Kidney epithelial cell (primary cell): ENCODE data around the gene EIF4EBP2. TPM values are rescaled to one million over a fixed set of nuclear protein-coding genes. Genes with fewer than 3 reads are reported as not detected.

Experiments
- DNase-seq: peaks from one replicate; pipeline ENCODE4 v3.0.0-alpha.2; 2010; ENCODE audit warnings: low read depth
- H3K27me3 ChIP-seq: 2 replicates; pipeline ENCODE4 v1.6.0; 2011; ENCODE audit warnings: low read length; ENCODE audit not compliant: control insufficient read depth, insufficient read depth
- H3K36me3 ChIP-seq: 2 replicates; pipeline ENCODE4 v1.5.1; 2011; ENCODE audit warnings: low read length; ENCODE audit not compliant: control insufficient read depth, insufficient read depth
- H3K4me3 ChIP-seq: 2 replicates; pipeline ENCODE4 v1.5.1; 2011; ENCODE audit warnings: low read depth, mild to moderate bottlenecking, control low read depth, low read length
- total RNA-seq: library from RNA; depleted of rRNA; stranded (reverse); fragments of >200 nt; gene quantifications from 2 replicates; pipeline ENCODE4 v1.2.3, GENCODE V29; 2015
- TF ChIP-seq, protein P1 (sequence below): IDR thresholded peaks from 2 replicates; pipeline ENCODE4 v1.5.1; 2011; ENCODE audit warnings: mild to moderate bottlenecking, moderate library complexity, low read length, control low read depth, inconsistent platforms; ENCODE audit not compliant: insufficient read depth, poor library complexity, severe bottlenecking

The EIF4EBP2 gene
- total RNA-seq, 1 donor from 2014 or later, result 34.3 TPM

DNA sequence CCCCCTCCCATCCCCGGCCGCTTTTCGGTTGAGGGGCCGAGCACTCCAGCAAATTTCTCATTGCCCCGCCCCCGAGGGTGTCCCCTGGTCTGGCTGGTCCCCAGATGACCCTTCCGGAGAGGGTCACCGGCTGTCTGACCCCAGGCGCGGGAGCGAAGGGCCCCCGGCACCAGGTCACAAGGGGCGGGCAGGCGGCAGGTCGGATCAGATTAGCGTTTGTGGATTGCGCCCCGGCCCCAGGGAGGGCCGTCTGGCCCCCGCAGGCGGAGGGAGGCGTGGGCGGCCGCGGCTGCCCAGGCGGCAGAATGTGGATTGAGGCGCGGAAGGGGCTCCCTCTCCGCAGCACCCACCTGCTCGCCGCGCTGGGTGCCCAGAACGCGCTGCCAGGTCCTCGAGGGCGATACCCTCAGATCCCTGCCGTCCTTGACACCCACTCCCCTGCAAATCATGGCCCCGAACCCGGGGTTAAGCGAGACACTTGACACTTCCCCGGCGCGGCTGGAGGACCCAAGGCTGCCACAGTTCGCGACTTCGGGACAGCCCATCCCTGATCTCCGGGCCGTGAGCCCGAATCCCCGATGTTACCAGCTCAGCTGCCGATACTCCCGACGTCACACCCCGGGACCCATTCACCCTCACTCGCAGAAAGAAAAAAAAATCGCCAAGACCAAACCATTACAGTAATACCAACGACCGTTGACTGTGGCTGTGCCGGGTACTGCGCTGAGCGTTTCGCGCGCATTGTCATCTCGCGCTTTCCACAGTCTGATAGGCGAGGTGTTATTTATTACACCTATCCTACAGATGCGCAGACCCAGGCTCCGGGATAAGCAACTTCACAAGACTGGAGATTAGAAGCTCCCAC lies 36.6 kb downstream of the EIF4EBP2 start:
- TF ChIP-seq, protein P1, sequence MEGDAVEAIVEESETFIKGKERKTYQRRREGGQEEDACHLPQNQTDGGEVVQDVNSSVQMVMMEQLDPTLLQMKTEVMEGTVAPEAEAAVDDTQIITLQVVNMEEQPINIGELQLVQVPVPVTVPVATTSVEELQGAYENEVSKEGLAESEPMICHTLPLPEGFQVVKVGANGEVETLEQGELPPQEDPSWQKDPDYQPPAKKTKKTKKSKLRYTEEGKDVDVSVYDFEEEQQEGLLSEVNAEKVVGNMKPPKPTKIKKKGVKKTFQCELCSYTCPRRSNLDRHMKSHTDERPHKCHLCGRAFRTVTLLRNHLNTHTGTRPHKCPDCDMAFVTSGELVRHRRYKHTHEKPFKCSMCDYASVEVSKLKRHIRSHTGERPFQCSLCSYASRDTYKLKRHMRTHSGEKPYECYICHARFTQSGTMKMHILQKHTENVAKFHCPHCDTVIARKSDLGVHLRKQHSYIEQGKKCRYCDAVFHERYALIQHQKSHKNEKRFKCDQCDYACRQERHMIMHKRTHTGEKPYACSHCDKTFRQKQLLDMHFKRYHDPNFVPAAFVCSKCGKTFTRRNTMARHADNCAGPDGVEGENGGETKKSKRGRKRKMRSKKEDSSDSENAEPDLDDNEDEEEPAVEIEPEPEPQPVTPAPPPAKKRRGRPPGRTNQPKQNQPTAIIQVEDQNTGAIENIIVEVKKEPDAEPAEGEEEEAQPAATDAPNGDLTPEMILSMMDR, result no peak
- H3K27me3 ChIP-seq, result peaks cover 50% of the 10 kb centered on the region
- DNase-seq, result no peak
- no peaks in the 10 kb centered on the region for H3K36me3 ChIP-seq
- no peak overlapping the region for H3K4me3 ChIP-seq

DNA sequence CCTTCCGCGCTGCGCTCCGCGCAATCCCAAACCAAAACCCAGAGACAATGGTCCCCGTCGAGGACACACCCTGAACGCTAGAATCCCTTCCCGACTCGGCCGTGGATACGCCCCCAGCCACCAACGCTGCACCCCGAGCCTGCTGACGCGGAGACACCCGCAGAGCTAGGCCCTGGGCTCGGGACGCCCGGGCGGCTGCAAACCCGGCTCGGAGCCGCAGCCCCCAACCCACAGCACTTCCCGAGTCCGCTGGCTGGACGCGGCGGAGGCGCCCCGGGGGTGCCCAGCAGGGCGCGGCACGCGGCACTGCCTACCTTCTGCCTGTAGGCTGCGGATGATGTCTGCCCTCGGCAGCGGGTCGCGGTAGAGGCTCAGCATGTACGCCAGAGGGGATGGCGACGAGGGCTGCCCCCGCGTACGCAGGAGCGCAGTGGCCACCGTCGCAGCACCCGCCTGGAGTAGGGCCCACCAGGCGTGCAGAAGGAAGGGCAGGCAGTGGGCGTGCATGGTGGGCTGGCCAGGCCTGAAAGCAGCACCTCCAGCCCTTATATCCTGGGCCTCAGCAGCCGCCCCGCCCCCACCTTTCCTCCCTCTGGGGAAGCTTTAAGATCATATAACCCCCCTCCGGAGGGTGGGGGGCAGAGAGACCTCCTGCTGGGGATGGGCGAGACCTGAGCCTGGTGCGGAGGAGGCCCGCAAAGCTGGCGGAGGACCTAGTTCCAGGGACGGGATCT lies 37.4 kb downstream of the EIF4EBP2 start, which contains the start of gene NODAL:
Gene NODAL (minus strand): TSS at position 521 of the 734 bp plus-strand sequence. CDS start 14 bp downstream, at position 507.
- Histone ChIP-seq H3K36me3 (no peaks in the 10 kb centered on the region), H3K4me3 (no peak within 1 kb of the TSS), H3K27me3 (peaks cover 53% of the 10 kb centered on the region)
- TF ChIP-seq, protein P1, result no peak
- DNase-seq, result no peak

DNA sequence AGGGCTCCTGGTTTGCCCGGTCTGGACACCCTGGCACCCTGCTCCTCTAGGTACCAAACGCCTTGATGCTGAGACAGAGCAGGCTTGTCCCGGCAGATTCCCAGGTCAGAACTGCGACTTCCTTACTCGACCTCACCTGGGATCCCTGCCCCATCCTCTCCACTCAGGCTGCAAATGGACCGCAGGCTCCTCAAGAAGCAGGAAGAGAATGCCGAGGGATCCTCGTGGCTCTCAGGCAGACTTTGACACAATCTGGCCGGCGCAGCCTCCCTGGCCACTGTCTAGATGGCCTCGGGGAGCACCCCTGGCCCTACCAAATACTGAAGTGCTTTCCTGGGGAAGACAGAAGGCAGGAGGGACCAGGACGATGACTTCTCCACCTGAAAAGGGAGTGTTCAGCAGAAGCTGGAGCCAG lies 38.0 kb downstream of the EIF4EBP2 start:
- TF ChIP-seq, protein P1, result no peak
- Histone ChIP-seq H3K36me3 (no peaks in the 10 kb centered on the region), H3K4me3 (no peak overlapping the region), H3K27me3 (peaks cover 53% of the 10 kb centered on the region)
- no peak for DNase-seq

DNA sequence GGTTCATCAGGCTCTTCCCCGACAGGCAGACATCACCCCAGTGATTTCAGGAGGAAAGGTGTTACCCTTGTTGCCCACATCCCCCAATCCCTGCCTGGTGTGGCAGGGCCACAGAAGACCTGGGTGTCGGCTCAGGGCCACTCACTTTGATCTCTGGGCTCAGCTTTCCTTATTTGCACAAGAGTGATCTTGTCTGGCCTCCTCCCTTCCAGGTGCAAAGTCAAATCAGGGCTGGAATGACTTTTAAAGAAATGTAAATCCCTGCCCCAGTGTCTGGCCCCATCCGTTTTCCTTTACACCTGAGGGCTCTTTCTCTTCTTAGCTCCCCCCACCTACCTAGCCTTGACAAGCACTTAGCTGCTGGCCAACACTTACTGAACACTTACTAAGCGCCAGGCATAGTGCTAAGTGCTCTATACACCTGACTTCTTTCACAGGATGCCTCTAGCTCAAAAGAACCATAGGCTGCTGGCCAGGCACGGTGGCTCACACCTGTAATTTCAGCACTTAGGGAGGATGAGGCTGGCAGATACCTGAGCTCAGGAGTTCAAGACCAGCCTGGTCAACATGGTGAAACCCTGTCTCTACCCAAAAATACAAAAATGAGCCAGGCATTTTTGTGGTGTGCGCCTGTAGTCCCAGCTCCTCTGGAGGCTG lies 38.5 kb downstream of the EIF4EBP2 start:
- no peak for DNase-seq
- H3K36me3 ChIP-seq, result no peaks in the 10 kb centered on the region
- TF ChIP-seq, protein P1, result no peak
- H3K4me3 ChIP-seq, result no peak overlapping the region
- peaks cover 53% of the 10 kb centered on the region for H3K27me3 ChIP-seq

DNA sequence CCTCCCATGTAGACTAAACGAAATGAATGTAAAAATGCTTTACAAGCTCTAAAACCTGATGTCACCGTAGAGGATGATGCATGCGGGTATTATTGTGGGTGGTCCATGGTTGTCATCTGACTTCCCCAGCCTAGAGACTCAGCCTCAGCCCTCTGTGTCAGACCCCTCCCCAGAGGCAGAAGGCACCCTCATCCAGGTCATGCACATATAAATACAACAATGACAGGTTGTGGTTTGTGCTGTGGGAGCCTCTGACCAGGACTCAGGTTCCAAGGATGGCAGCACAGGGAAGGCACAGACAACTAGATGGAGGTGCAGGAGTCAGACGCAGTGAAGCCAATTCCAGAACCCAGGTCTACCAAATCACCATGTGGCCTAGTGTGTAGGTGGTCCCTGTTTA lies 40.8 kb downstream of the EIF4EBP2 start:
- no peak for DNase-seq
- TF ChIP-seq, protein P1, result no peak
- H3K36me3 ChIP-seq, result no peaks in the 10 kb centered on the region
- H3K27me3 ChIP-seq, result peaks cover 38% of the 10 kb centered on the region
- H3K4me3 ChIP-seq, result no peak overlapping the region
